ENCODE data around the gene TMEM214. TPM values are rescaled to one million over a fixed set of nuclear protein-coding genes. Genes with fewer than 3 reads are reported as not detected.

The TMEM214 gene
- total RNA-seq, 6 donors from 2014 or later: 42.5 to 176 (median 62.0) TPM

DNA sequence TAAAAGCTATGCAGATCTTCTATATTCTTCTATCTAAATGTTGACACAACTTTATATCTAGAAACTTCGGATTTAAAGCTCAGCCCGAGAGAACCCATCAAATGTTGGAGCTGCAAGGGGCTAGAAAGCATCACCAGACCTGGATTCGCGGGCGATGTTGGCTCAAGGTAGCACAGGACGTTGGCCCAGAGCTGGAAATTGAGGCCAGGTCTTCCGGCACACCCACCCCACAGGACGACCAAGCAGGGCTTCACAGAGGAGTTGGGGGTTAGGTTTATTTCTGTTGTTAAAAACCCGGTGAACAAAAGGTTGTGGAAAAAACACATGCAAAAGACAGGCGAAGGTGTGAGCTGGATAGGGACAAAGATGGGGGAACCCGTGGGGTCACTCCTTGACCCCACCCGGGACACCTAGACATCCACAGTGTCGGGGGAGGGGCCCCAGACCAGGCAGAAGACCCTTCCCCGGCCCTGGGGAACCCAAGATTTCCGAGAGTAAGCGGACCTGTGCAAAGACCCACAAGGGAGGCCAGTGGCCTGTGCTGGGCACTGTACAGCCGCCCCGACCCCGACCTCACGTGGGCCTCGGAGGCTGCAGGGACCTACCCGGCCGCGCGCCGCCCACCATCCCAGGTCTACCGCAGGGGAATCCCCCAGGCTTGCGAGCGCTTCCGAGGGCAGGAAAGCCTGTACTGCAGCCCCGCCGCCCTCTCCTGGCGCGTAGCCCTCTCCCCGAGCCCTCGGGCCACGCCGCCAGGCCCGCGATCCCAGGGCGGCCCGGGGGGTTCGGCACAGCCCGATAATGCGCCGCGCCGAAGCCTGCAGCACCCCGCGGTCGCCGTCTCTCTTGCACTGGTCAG lies 16.9 kb downstream of the TMEM214 start:
- no peaks in the 10 kb centered on the region for H3K27me3 ChIP-seq
- peak; percentile 52 to 91 for DNase-seq
- H3K4me3 ChIP-seq: peak overlapping the region; percentile 83 to 97 (median 94)
- 15 to 21% methylated on average over 16 to 39 of the region's 52 CpGs for WGBS, 2 donors
- H3K36me3 ChIP-seq: peaks cover 0 to 11% (median 3%) of the 10 kb centered on the region in 4 donors
- ATAC-seq (ENCODE audit: low FRiP score in 2 of 2): peak; percentile 52 to 58
- TF ChIP-seq CTCF (IDR thresholded peaks at IDR 0.05) (no peak), POLR2A (IDR thresholded peaks at IDR 0.05) (no peak), EP300 (IDR thresholded peaks at IDR 0.05) (no peak), POLR2AphosphoS5 (IDR thresholded peaks at IDR 0.05) (no peak)
- H3K9me3 ChIP-seq: no peaks in the 10 kb centered on the region
- peaks cover 11 to 19% (median 16%) of the 10 kb centered on the region in 4 donors for H3K4me1 ChIP-seq
- H3K27ac ChIP-seq: peak overlapping the region; percentile 73 to 89 (median 86)

DNA sequence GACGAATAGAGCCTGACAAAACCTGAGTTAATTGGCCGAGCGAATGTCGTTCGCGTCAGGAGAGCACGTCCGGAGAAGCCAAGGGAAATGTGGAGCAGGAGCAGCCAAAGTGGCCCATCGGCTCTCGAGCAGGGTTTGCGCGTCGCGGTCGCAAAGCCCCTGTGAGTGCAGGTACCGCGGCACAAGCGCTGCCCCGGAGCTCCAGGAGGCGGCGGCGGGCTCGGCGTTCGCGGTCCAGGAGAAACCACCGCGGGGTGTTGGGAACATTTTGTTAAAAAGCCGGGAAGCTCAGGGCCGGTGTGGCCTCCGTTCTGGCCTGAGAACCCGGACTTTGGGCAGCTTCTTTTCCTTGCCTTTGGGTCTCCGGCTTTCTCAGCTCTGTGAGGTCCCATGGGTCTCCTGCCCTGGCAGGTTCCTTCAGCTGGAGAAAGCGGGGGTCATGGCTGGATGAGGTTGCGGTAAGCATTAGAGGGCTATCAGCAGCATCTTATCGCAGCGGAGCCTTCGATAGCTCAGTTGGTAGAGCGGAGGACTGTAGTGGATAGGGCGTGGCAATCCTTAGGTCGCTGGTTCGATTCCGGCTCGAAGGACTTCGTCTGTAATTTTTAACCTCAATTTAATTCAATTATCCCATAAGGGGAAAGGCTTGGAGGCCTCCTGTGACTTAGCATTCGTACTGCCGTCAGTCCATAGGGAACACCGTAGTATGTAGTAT lies 17.7 kb downstream of the TMEM214 start:
- peak; percentile 87 to 92 for ATAC-seq (ENCODE audit: low FRiP score in 2 of 2)
- H3K27me3 ChIP-seq: no peaks in the 10 kb centered on the region
- peaks cover 11 to 19% (median 16%) of the 10 kb centered on the region in 4 donors for H3K4me1 ChIP-seq
- peaks cover 0 to 19% (median 9%) of the 10 kb centered on the region in 4 donors for H3K36me3 ChIP-seq
- 0% methylated on average over 12 to 48 of the region's 48 CpGs for WGBS, 2 donors
- H3K27ac ChIP-seq: peak overlapping the region; percentile 73 to 89 (median 86)
- DNase-seq: peak; percentile 91 to 94
- no peak for TF ChIP-seq EP300 (IDR thresholded peaks at IDR 0.05)
- peak; percentile 52 to 72 (median 60) for TF ChIP-seq CTCF (IDR thresholded peaks at IDR 0.05)
- peak overlapping the region; percentile 83 to 97 (median 94) for H3K4me3 ChIP-seq
- no peaks in the 10 kb centered on the region for H3K9me3 ChIP-seq

DNA sequence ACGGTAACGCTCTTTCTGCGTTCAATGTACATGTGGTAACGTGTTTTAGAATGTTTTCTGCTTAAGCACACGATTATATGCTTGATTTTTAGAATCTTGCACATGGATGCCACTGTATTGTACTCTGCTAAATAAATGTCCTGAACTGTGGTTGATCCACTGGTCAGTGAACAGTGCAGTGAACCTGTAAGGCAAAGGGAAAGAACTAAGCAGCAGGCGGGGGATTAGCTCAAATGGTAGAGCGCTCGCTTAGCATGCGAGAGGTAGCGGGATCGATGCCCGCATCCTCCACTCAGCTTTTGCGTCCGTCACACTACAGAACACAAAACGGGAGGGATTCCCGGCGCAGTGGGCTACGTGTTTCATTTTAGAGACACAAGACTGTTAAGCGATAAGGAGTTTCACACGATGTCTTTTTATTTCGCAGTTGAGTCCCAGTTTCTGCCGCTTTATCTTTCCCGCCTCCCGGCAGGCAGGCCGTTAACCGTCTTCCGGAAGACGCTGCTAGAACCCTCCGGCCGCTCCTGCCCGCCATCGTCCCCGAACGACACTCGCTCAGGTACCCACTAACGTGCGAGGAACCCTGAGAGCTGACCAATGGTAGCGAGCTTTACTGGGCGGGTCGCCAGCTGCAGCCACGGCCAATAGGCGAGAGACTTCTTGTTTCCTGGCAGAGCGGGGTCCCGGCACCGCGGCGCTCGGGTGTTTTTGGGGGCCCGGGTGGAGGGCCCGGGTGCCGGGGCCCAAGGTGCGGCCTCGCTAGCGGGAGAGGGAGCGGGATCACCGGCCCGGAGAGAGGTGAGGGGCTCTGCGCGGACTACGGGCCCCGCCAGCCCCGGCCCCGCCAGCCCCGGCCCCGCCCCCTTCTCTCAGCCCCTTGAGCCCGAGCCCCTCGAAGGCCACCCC lies 18.5 kb downstream of the TMEM214 start, which contains the start of gene AGBL5:
AGBL5 (plus strand) TSS at position 673 of the 906 bp plus-strand sequence. CDS start 1,291 bp downstream, outside the sequence.
- peaks cover 11 to 19% (median 16%) of the 10 kb centered on the region in 4 donors for H3K4me1 ChIP-seq
- 0% methylated on average over 21 to 49 of the region's 67 CpGs for WGBS, 2 donors
- no peaks in the 10 kb centered on the region for H3K27me3 ChIP-seq
- peak in 3 of 4 donors; percentile 52 to 71 (median 58) for TF ChIP-seq POLR2A (IDR thresholded peaks at IDR 0.05)
- TF ChIP-seq EP300 (IDR thresholded peaks at IDR 0.05): no peak
- TF ChIP-seq POLR2AphosphoS5 (IDR thresholded peaks at IDR 0.05): peak; percentile 53 to 82
- TF ChIP-seq CTCF (IDR thresholded peaks at IDR 0.05): no peak
- peak within 1 kb of the TSS; percentile 73 to 89 (median 86) for H3K27ac ChIP-seq
- peak; percentile 91 to 92 for ATAC-seq (ENCODE audit: low FRiP score in 2 of 2)
- H3K9me3 ChIP-seq: no peaks in the 10 kb centered on the region
- peak; percentile 96 for DNase-seq
- peak within 1 kb of the TSS; percentile 83 to 97 (median 94) for H3K4me3 ChIP-seq
- H3K36me3 ChIP-seq: peaks cover 0 to 27% (median 15%) of the 10 kb centered on the region in 4 donors

- Histone ChIP-seq H3K27ac (peak overlapping the region; percentile 73 to 89 (median 86)), H3K36me3 (peaks cover 0 to 35% (median 17%) of the 10 kb centered on the region in 4 donors), H3K27me3 (no peaks in the 10 kb centered on the region), H3K4me1 (peaks cover 11 to 19% (median 16%) of the 10 kb centered on the region in 4 donors), H3K9me3 (no peaks in the 10 kb centered on the region), H3K4me3 (peak overlapping the region; percentile 83 to 97 (median 94))
- WGBS, 2 donors: 19 to 42% methylated on average over 4 to 6 of the region's 24 CpGs
- TF ChIP-seq CTCF (IDR thresholded peaks at IDR 0.05) (no peak), EP300 (IDR thresholded peaks at IDR 0.05) (no peak), POLR2AphosphoS5 (IDR thresholded peaks at IDR 0.05) (no peak), POLR2A (IDR thresholded peaks at IDR 0.05) (no peak)
- no peak for ATAC-seq (ENCODE audit: low FRiP score in 2 of 2)
- peak in 1 of 2 donors; percentile 27 for DNase-seq
Observed at GRCh38 chr2:27051902-27052645, 19.3 kb downstream of the TMEM214 start.
